KMS-11 (cell line): ENCODE results near the gene LAD1.

ENCODE experiments used
- H2AFZ ChIP-seq: fragments of 200-600 bp; sonication (generic); 2 replicates; pipeline ENCODE4 v1.6.1; 2016; ENCODE audit warnings: antibody characterized with exemption, mixed run types, low read depth
- H3K27ac ChIP-seq: fragments of 200-600 bp; sonication (generic); 2 replicates; pipeline ENCODE4 v1.6.1; 2016; ENCODE audit warnings: mild to moderate bottlenecking, mixed run types
- H3K27me3 ChIP-seq: fragments of 200-600 bp; sonication (generic); 2 replicates; pipeline ENCODE4 v1.6.1; 2017; ENCODE audit warnings: mild to moderate bottlenecking, low read depth, mixed run types, moderate library complexity; ENCODE audit not compliant: insufficient read depth
- H3K36me3 ChIP-seq: fragments of 200-600 bp; sonication (generic); 2 replicates; pipeline ENCODE4 v1.6.1; 2017; ENCODE audit warnings: mild to moderate bottlenecking, mixed run types; ENCODE audit not compliant: insufficient read depth
- H3K4me1 ChIP-seq: fragments of 200-600 bp; sonication (generic); 2 replicates; pipeline ENCODE4 v1.6.1; 2016; ENCODE audit warnings: mild to moderate bottlenecking, low read depth, mixed run types; ENCODE audit not compliant: poor library complexity, severe bottlenecking
- H3K4me2 ChIP-seq: fragments of 200-600 bp; sonication (generic); 2 replicates; pipeline ENCODE4 v1.7.0; 2016; ENCODE audit warnings: mild to moderate bottlenecking, mixed run types
- H3K4me3 ChIP-seq: fragments of 200-600 bp; sonication (generic); IDR thresholded peaks from 2 replicates; pipeline ENCODE4 v1.6.1; 2017; ENCODE audit warnings: low read depth, low read length, mixed read lengths; ENCODE audit not compliant: insufficient read depth
- H3K79me2 ChIP-seq: fragments of 200-600 bp; sonication (generic); 2 replicates; pipeline ENCODE4 v1.6.1; 2016; ENCODE audit warnings: low read depth, mixed run types; ENCODE audit not compliant: insufficient read depth
- H3K9ac ChIP-seq: fragments of 200-600 bp; sonication (generic); 2 replicates; pipeline ENCODE4 v1.6.1; 2016; ENCODE audit warnings: mild to moderate bottlenecking, mixed run types
- H4K20me1 ChIP-seq: fragments of 200-600 bp; sonication (generic); 2 replicates; pipeline ENCODE4 v1.6.1; 2016; ENCODE audit warnings: mild to moderate bottlenecking, mixed run types; ENCODE audit not compliant: insufficient read depth
- TF ChIP-seq, protein P1 (sequence below): fragments of 200-600 bp; sonication (generic); conservative IDR thresholded peaks from 2 replicates; pipeline ENCODE4 v1.6.1; 2017; ENCODE audit warnings: low read depth, mild to moderate bottlenecking, antibody characterized with exemption, low read length, moderate library complexity, mixed read lengths

LAD1 gene

DNA sequence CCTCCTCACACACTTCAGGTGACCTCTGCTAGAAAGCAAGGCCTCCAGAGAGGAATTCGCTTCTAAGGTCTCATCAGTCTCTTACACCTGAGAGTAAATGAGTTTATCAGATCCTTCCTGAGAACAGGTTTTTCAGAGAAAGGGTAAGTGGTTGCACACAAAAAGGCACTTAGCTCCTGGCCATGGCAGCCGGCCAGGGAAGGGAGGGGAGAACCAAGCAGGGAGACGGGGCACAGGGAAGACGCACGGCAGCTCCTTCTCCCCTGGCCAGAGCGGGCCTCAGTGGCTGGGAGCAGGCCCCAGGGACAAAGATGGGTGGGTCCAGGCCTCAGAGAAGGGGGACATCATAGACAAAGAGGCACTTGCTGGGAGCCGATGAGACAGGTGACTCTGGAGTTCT lies 18.0 kb downstream of the LAD1 start:
- H3K4me2 ChIP-seq, result no peak overlapping the region
- no peak overlapping the region for H3K4me3 ChIP-seq
- no peaks in the 10 kb centered on the region for H3K36me3 ChIP-seq
- H3K27me3 ChIP-seq, result peaks cover 33% of the 10 kb centered on the region
- no peaks in the 10 kb centered on the region for H3K4me1 ChIP-seq
- no peaks in the 10 kb centered on the region for H3K79me2 ChIP-seq
- H3K9ac ChIP-seq, result no peak overlapping the region
- TF ChIP-seq, protein P1, sequence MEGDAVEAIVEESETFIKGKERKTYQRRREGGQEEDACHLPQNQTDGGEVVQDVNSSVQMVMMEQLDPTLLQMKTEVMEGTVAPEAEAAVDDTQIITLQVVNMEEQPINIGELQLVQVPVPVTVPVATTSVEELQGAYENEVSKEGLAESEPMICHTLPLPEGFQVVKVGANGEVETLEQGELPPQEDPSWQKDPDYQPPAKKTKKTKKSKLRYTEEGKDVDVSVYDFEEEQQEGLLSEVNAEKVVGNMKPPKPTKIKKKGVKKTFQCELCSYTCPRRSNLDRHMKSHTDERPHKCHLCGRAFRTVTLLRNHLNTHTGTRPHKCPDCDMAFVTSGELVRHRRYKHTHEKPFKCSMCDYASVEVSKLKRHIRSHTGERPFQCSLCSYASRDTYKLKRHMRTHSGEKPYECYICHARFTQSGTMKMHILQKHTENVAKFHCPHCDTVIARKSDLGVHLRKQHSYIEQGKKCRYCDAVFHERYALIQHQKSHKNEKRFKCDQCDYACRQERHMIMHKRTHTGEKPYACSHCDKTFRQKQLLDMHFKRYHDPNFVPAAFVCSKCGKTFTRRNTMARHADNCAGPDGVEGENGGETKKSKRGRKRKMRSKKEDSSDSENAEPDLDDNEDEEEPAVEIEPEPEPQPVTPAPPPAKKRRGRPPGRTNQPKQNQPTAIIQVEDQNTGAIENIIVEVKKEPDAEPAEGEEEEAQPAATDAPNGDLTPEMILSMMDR, result no peak
- H2AFZ ChIP-seq, result no peak overlapping the region
- H4K20me1 ChIP-seq, result no peaks in the 10 kb centered on the region
- no peak overlapping the region for H3K27ac ChIP-seq

DNA sequence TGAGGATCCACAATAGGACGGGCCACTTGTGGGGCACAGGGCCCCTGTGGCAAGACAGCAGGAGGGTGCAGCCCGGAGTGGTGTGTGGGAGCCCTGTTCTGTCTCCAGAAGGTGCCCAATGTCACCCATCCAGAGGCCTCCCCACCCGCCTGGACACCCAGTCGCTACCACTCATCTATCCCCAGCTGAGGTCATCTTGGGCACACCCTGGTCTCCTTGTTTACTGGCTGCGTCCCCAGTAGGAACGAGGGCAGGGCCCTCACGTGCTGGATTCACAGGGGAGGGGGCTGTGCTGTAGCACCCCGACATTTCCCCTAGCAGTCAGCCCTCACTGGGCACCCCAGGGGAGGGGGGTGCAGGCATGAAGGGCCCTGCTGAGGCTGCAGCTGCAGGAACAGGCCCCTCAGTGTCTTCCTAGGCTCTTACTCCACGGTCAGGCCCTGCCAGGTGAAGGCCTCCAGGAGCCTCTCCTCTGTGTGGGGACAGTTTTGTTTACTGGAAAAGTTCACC lies 19.3 kb downstream of the LAD1 start:
- Histone ChIP-seq H3K27me3 (peaks cover 34% of the 10 kb centered on the region; the same call in 1 of the 2 replicates), H3K4me1 (no peaks in the 10 kb centered on the region), H2AFZ (no peak overlapping the region), H3K79me2 (no peaks in the 10 kb centered on the region), H3K27ac (no peak overlapping the region), H3K4me3 (no peak overlapping the region), H3K36me3 (no peaks in the 10 kb centered on the region), H4K20me1 (no peaks in the 10 kb centered on the region), H3K9ac (no peak overlapping the region), H3K4me2 (no peak overlapping the region)
- TF ChIP-seq, protein P1, result no peak

DNA sequence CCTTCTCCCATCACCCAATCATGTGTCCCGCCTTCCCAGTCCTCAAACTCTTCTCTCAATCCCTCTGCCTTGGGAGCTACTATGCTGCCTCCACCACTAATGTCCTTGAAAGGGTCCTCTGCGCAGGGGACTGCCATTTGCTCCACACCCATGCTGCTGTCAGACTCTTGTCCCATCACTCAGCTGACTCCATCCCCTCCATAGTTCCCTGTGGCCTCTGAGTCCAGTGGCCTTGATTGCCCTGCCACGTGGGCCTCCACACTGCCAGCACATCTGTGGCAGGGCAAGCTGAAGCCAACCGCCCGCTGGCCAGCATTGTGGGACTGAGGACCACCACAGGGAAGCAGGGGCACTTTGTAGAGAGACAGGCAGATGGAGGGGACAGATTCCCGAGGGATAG lies 20.3 kb downstream of the LAD1 start:
- H3K4me2 ChIP-seq, result no peak overlapping the region
- peaks cover 35% of the 10 kb centered on the region; the same call in 1 of the 2 replicates for H3K27me3 ChIP-seq
- TF ChIP-seq, protein P1, result no peak
- no peaks in the 10 kb centered on the region for H4K20me1 ChIP-seq
- H3K27ac ChIP-seq, result no peak overlapping the region
- no peaks in the 10 kb centered on the region for H3K4me1 ChIP-seq
- H3K36me3 ChIP-seq, result no peaks in the 10 kb centered on the region
- H2AFZ ChIP-seq, result no peak overlapping the region
- no peak overlapping the region for H3K9ac ChIP-seq
- no peaks in the 10 kb centered on the region for H3K79me2 ChIP-seq
- no peak overlapping the region for H3K4me3 ChIP-seq

DNA sequence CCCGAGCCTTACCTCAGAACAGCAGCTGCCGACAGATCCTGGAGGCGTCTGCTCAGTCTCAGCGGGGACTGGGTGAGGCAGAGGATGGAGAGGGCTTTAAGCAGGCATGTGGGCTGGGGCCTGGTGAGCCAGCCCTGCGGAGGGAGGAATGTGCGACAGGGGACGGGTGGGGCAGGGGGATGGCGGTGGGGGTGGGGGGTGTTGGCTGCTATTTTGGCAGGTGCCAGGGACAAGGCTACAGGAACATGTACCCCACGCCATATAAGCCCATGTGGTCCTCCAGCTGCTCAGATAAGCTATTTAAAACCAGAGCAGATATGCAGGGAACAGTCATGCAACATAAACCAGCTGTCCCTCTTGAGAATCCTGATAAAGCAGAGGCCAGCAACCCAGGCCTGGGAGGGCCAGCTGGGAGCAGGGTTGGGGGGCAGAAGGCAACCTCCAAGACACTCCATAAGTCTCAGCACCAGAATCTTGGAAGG lies 21.5 kb downstream of the LAD1 start, which contains the start of gene TNNT2:
TSS of gene TNNT2 (minus strand) at position 70 of the 482 bp plus-strand sequence. CDS start 4,426 bp downstream, outside the sequence.
- TF ChIP-seq, protein P1, result no peak
- no peak within 1 kb of the TSS for H3K4me2 ChIP-seq
- no peaks in the 10 kb centered on the region for H3K4me1 ChIP-seq
- H3K9ac ChIP-seq, result no peak within 1 kb of the TSS
- H2AFZ ChIP-seq, result no peak within 1 kb of the TSS
- no peaks in the 10 kb centered on the region for H3K36me3 ChIP-seq
- peaks cover 39% of the 10 kb centered on the region for H3K27me3 ChIP-seq
- H4K20me1 ChIP-seq, result no peaks in the 10 kb centered on the region
- no peak within 1 kb of the TSS for H3K4me3 ChIP-seq
- no peak within 1 kb of the TSS for H3K27ac ChIP-seq
- no peaks in the 10 kb centered on the region for H3K79me2 ChIP-seq
